Stomach (tissue), 4 donors: ENCODE measurements around the gene SLC27A6.

Experiments used
- CTCF ChIP-seq, 7 experiments: fragments of 450-650 bp in 4 of 7; fragments of 200-600 bp in 3 of 7; sonication (generic) in 3 of 7; IDR thresholded peaks; one replicate each; pipeline ENCODE4 v1.5.1; 2016 to 2019; ENCODE audit warnings: antibody characterized with exemption in 7 of 7, control low read depth in 2 of 7, mild to moderate bottlenecking in 1 of 7
- POLR2A ChIP-seq, 4 donors: fragments of 450-650 bp; IDR thresholded peaks; one replicate each; pipeline ENCODE4 v1.6.1; 2016; ENCODE audit warnings: antibody characterized with exemption in 4 of 4, control low read depth in 2 of 4, mild to moderate bottlenecking in 1 of 4, moderate library complexity in 1 of 4

- no peak for TF ChIP-seq CTCF (IDR thresholded peaks at IDR 0.05)
- TF ChIP-seq POLR2A (IDR thresholded peaks at IDR 0.05): no peak
Observed at GRCh38 chr5:129022599-129022998, 57.3 kb downstream of the SLC27A6 start.
